Nephron progenitor cell (in vitro differentiated cells): Measurements from ENCODE around the gene EGFL8.
"Not testable (repeated sequence)": the region's sequence is repeated elsewhere in the genome, so short reads cannot be mapped to it uniquely, and the experiment has no call there.

ENCODE experiments used
- DNase-seq: peaks from one replicate; pipeline ENCODE4 v3.0.0; 2021
- H3K27ac Mint-ChIP-seq: 2 replicates; pipeline ENCODE4 v1.8.0; 2021; ENCODE audit warnings: mild to moderate bottlenecking, moderate library complexity, mixed read lengths
- H3K27me3 Mint-ChIP-seq: 2 replicates; pipeline ENCODE4 v1.8.0; 2021; ENCODE audit warnings: mild to moderate bottlenecking, low read depth, mixed read lengths; ENCODE audit not compliant: poor library complexity
- H3K36me3 Mint-ChIP-seq: 2 replicates; pipeline ENCODE4 v1.8.0; 2021; ENCODE audit warnings: low read depth, mixed read lengths
- H3K4me1 Mint-ChIP-seq: 2 replicates; pipeline ENCODE4 v1.8.0; 2021; ENCODE audit warnings: mixed read lengths
- H3K4me3 Mint-ChIP-seq: 2 replicates; pipeline ENCODE4 v1.8.0; 2021; ENCODE audit warnings: mild to moderate bottlenecking, moderate library complexity, mixed read lengths
- H3K9me3 Mint-ChIP-seq: 2 replicates; pipeline ENCODE4 v1.8.0; 2021; ENCODE audit warnings: mild to moderate bottlenecking, moderate library complexity, mixed read lengths
- CTCF ChIP-seq: fragments of 200-600 bp; sonication (generic); IDR thresholded peaks from 2 replicates; pipeline ENCODE4 v1.5.0; 2021; ENCODE audit warnings: antibody characterized with exemption

The EGFL8 gene

GRCh38 chr6:32182555-32182981 is 18.2 kb downstream of the EGFL8 start:
- DNase-seq = no peak
- Mint-ChIP-seq H3K36me3 (peaks cover 45% of the 10 kb centered on the region), H3K27ac (peak overlapping the region; percentile 80)

GRCh38 chr6:32183030-32183429 is 18.6 kb downstream of the EGFL8 start:
- Mint-ChIP-seq H3K4me3 (no peak overlapping the region), H3K9me3 (no peaks in the 10 kb centered on the region), H3K27me3 (no peaks in the 10 kb centered on the region), H3K36me3 (peaks cover 48% of the 10 kb centered on the region), H3K27ac (peak overlapping the region; percentile 69), H3K4me1 (peaks cover 65% of the 10 kb centered on the region)
- no peak for DNase-seq
- TF ChIP-seq CTCF = no peak

More at GRCh38 chr6:32182555-32182981, 18.2 kb downstream of the EGFL8 start:
- no peak for TF ChIP-seq CTCF
- Mint-ChIP-seq H3K4me3 (no peak overlapping the region), H3K27me3 (no peaks in the 10 kb centered on the region), H3K4me1 (peaks cover 61% of the 10 kb centered on the region), H3K9me3 (no peaks in the 10 kb centered on the region)

- Mint-ChIP-seq H3K27me3 (no peaks in the 10 kb centered on the region), H3K27ac (peak overlapping the region; percentile 93), H3K4me1 (peaks cover 65% of the 10 kb centered on the region), H3K9me3 (no peaks in the 10 kb centered on the region), H3K36me3 (peaks cover 48% of the 10 kb centered on the region), H3K4me3 (no peak overlapping the region)
- no peak for TF ChIP-seq CTCF
- no peak for DNase-seq
Measured at GRCh38 chr6:32183483-32184083, 19.2 kb downstream of the EGFL8 start.

GRCh38 chr6:32184084-32184640 is 19.8 kb downstream of the EGFL8 start, which contains the start of gene AGER:
Gene AGER (minus strand): TSS chr6:32184253. CDS start chr6:32184222, 31 bp downstream.
- peaks cover 44% of the 10 kb centered on the region for H3K36me3 Mint-ChIP-seq
- peak within 1 kb of the TSS; percentile 93 for H3K27ac Mint-ChIP-seq
- no peak for DNase-seq
- no peaks in the 10 kb centered on the region for H3K9me3 Mint-ChIP-seq
- no peaks in the 10 kb centered on the region for H3K27me3 Mint-ChIP-seq
- H3K4me1 Mint-ChIP-seq = peaks cover 65% of the 10 kb centered on the region
- no peak for TF ChIP-seq CTCF
- H3K4me3 Mint-ChIP-seq = no peak within 1 kb of the TSS

- peaks cover 34% of the 10 kb centered on the region for H3K36me3 Mint-ChIP-seq
- not testable (repeated sequence) for H3K9me3 Mint-ChIP-seq, H3K27me3 Mint-ChIP-seq
- H3K4me3 Mint-ChIP-seq = peak overlapping the region; percentile 75
- H3K4me1 Mint-ChIP-seq = peaks cover 57% of the 10 kb centered on the region
- H3K27ac Mint-ChIP-seq = peak overlapping the region; percentile 95
- peak; percentile 63 for DNase-seq
Measured at GRCh38 chr6:32185681-32186131, 21.3 kb downstream of the EGFL8 start.

GRCh38 chr6:32186151-32186840 is 21.9 kb downstream of the EGFL8 start:
- peak overlapping the region; percentile 95 for H3K27ac Mint-ChIP-seq
- peak overlapping the region; percentile 75 for H3K4me3 Mint-ChIP-seq
- not testable (repeated sequence) for DNase-seq, H3K27me3 Mint-ChIP-seq, H3K9me3 Mint-ChIP-seq
- H3K4me1 Mint-ChIP-seq = peaks cover 57% of the 10 kb centered on the region
- H3K36me3 Mint-ChIP-seq = peaks cover 28% of the 10 kb centered on the region
